Ramos (cell line): ENCODE measurements around the gene GCN1.

Experiments
- in situ Hi-C: fragments of 300-500 bp; cut with MboI; formaldehyde crosslinking; loops from one replicate; pipeline ENCODE4 v1.14.3; 2022; ENCODE audit warnings: low sequenced_read_pairs; ENCODE audit not compliant: unreplicated experiment

GCN1 gene

DNA sequence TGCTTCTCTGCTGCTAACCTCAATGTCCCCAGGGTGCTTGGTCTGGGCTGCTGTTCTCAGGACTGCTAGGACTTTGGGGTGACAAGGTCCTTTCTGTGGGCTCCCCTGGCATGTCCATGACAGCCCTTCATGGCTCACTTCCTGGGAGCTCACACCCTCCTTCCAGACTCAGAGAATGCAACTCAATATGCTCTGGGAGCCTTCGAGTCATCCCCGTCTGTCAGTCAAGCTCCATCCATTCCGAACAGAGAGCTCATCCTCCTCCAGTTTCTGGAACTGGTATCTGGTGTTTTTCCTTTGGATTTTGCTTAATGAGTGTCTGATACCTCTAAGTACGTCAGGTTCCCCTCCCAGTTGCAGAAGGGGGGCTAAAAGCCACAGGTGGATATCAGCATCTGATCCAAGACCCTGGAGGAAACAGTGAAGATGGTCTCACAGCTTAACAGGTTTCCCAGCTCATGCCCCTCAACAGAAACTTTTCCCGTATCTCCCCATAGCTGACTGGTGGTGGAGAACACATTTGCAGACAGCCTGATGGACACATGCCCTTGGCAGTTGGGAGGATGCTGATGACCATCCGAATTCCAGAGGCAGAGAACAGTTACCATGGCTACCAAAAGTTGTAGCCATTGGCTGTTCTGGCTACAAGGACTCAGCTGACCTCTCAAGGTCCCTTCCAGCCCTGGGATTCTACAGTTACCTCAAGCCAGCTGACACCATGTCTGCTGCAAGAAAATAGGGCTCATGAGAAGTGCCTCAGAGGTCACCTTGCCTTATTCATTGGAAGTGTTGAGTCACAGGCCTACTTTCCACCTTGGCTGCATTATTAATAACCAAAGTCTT, 68.5 kb downstream of the GCN1 start:
- in situ Hi-C loops: no loop called here

DNA sequence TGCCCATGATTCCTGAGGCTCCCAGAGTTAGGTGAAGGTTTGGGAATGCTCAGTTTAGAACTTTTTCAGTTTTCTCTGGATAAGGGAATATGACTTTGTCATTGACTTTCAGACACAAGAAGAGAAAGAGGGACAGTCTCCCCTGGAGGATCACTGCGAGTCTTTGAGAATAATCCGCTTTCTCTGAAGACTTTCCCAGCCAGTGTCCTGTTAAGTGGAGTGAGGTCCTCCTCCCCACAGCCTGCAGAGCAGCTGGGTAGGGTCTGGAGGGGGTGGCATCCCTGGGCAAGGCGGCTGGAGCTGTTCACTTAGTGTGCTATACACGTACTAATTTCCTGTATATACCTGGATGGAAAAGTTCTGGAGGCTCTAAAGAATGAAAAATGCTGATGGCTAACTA, 69.5 kb downstream of the GCN1 start:
- in situ Hi-C loops: no loop called here

DNA sequence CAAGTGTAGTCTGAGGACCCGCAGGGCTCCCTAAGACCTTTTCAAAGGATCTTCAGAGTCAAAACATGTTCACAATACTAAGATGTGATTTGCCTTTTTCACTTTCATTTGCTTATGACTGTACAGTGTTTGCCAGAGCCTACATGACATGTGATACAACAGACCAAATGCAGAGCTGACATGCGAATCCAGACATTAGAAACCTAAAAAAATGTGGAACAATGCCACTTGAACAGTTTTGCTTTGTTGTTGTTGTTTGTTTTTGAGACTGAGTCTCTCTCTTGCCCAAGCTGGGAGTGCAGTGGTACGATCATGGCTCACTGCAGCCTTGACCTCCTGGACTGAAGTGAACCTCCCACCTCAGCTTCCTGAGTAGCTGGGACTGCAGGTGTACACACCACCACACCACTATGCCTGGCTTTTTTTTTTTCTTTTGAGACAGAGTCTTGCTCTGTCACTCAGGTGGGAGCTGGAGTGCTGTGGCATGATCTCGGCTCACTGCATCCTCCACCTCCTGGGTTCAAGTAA, 72.7 kb downstream of the GCN1 start:
- in situ Hi-C loops: no loop called here

DNA sequence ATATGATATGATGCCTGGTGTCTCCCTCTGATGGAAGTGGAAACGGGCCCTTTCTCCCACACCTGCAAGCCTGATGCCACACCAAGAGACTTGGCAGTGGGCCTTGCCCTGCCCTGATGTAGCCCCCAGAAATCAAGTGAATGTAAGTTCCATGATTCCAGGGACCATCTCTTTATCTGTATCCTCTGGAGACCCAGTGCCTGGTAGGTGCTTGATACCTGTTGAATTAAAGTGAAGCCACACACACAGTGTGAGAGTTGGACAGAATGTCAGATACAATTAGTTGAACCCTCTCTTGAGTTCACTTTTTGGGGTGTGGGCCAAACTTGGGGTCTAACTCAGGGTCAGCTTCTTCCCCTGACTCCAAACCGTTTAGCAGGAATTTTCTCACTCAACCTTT, 73.2 kb downstream of the GCN1 start:
- in situ Hi-C loops: no loop called here

DNA sequence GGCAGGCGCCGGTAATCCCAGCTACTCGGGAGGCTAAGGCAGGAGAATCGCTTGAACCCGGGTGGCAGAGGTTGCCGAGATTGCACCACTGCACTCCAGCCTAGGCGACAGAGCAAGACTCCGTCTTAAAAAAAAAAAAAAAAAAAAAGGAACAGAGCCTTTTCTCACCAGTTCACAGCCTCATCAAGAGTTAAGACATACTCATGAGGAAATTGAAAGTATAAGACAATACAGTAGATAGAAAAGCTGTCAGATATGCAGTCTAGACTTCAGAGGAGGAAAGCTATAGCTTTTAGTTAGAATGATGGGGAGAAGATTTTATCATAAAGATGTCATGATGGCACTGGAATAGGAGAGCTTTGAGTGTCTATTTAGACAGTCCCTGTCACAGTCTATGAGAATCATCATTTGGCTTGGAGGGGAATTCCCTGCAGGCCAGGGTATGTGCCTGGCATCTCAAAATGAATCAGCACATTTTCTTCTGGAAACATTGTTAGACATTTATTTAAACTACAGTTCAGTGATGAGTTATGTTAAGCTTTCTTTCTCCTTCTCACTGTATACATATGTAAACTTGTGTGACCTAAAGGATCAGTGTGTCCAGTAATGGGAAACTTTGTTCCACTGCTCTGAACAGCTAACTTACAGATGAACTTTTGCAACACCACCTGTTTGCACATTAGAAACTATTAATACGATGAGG, 75.1 kb downstream of the GCN1 start:
- in situ Hi-C loops: no loop called here

DNA sequence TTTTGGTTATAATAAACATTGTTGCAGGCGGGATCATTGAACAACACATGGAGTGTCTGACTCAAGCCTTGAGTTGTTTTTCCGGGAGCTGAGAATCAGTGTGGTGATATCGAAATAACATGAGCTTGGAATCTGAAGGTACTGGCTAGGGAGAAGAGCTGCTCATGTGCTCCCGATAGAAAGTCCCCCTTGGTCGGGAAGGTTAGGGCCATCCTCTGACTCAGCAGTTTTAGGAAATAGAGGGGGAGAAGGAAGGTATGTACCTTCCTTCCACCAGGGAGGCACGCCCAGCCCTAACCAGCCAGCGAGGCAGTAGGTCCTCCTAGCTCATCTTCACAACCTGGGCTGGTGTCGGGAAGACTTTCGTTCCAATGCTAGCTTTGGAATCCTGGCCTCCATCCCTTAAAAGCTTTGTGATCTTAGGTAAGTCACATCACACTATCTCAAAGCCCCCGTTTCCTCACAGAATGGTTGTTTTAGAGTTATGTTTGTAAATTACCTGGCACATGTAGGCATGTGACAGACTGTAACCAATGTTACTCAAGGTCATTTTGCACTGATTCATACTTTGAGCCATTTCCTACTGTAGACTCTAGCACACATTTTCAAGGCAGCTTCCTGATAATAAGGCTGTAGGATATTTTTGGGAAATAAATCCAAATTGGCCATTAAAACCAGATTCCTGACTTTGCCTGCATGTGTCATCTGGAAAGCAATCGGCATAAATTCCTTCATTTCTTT, 76.0 kb downstream of the GCN1 start:
- in situ Hi-C loops: no loop called here

DNA sequence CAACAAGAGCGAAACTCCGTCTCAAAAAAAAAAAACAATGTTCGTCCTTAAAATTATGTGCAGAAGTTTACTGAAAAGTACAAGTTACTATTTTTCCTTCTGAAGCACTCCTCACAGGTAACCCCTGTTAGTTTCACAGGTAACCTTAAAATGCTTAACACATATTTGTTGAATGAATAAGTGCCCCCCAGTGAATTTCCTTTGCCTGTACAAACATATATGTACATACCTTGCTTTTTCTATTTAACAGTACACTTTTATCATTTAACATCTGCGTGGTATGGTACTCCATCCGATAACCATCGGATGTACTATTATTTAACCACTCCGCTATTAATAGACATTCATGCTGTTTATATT, 76.6 kb downstream of the GCN1 start:
- in situ Hi-C loops: no loop called here

DNA sequence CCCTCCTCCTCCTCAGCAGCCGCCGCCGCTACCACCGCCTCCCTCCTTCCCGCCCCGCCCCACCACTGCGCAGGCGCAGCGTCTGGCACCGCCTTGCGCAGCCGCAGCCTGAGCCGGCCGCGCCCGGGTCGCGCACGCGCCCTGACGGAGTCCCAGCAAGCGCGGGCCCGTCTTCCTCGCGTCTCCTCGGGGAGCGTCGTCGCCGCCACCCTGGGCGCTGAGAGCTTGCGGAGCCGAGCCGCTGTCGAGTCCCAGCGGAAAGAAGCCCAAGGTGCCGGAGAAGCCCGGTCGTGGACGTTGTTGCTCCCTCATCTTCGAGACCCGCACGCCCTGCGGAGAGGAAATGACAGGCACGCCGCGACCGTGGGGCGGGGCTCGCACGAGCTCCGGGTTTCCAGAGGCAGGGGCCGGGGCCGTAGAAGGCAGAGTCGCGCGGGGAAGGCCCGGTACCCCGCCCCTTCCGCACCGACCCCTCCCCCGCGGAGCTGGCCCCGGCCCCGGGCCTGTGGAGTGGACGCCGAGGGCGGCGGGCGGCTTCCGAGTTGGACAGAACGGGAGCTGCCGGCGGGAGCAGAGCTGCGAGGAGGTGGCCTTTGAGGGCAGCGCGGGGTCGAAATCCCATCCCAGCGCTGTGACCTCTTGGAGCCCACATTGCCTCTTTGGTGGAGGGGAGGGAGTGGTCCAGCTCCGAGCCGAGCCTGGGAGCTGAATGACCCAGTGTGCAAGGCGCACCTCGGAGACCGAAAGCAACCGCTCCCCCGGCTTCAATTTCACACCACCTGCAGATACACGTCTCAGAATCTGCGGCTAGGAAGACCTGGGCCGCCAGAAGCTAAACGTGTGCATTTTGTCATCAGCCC, 77.5 kb downstream of the GCN1 start:
- in situ Hi-C loops: no loop called here

DNA sequence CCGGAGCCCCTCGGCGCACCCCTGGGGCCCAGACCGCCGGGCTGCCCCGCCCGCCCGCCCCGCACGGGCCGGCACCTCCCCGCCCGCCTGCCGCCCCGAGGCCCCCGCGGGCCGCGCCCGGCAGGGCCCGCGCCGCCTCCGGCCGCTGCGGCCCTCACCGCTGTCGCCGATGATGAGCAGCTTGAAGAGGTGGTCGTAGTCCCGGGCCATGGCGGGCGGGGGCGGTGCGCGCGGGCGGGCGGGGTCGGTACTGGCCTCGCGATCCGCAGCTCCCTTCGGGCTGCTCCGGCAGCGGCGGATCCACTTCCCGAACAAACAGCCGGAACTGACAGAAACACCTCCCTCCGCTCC, 78.1 kb downstream of the GCN1 start, which contains the start of gene RAB35:
TSS of gene RAB35 (minus strand) at position 313 of the 351 bp plus-strand sequence. CDS start at position 210, 103 bp downstream.
- in situ Hi-C loops: no loop called here

DNA sequence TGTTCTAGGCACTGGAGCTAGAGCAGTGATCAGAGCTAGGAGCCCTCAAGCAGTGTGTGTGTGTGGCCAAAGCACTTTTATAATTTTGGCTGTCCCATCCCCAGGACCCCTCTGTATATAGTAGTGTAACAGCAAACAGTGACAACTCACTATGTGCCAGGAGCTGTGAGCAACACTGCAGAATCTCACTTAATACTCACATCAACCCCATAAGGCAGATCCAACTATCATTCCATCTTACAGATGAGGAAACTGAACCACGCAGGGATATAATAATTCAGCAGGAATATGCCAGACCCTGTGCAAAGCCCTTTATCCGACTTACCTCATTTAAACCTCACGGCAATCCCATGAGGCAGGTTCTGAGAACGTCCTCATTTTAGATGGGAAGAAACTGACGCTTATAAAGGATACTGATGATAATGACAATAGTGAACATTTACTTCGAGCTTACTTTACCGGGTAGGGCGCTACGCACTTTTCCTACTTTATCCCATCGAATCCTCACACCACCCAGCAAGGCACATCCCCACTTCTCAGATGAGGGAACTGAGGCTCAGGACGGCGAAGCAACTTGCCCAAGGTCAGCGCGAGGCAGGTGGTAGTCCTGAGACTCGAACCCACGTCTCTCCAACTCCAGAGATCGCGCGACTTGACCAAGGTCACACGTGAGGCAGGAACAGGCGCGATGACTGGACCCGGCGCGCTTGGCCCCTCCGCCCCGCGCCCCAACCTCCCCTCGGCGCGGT, 78.6 kb downstream of the GCN1 start:
- in situ Hi-C loops: no loop called here

DNA sequence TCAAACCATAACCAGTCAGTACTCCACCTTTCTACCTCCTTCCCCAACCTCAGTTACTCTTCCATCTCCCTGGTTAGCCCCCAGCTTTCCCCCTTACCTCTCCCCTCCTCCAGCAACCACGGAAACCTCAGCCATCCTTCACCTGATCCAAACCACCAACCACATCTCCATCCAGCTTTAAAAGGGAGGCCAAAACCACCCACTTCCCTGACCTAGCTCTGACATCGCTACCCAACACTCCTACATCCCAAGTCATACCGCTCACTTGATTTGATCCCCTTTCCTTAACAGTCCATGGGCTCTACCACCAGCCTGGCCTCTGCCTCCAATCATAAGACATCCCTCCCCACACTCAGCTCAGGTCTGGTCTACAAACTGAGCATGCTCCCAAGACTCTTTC, 79.4 kb downstream of the GCN1 start:
- in situ Hi-C loops: no loop called here

DNA sequence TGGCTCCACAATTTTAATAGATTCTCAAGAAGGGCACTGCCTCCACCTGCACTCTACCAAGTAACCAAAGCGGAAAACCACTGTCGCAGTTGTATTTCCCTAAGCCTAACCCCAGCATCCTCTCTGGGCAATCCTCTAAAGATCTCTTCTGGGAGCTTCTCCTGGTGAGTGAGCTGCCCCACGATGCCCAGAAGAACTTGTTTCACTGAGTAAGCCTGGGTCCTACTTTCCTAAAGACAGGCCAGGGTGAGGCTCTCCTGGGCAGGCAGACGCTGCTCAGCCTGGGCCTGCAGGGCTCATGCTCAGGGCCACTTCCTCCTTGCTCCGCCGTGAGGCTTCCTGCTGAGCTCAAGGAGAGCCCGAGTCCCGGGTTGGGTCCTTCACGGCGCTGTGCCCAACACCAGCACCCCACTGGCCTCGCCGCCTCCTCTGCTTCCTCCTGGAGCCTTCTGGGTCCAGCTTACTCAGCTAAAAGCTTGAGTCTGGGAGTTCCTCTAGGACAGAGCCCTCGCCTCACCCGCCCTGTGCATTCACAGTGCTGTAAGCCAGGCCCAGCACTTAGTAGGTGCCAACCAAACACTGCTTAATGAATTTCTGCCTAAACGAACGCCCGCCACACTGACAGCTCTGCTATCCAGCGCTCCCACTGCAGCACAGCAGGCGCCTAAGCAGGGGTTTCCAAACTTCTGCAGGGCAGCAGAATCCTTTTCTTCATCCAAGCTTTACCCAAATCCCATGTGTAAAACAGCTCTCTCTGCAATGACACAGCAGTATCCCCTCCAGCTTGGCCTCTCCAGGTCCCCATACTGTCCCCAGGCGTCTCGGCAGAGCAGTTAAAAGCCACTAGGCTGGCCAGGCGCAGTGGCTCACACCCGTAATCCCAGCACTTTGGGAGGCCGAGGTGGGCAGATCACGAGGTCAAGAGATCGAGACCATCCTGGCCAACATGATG, 83.7 kb downstream of the GCN1 start:
- in situ Hi-C loops: no loop called here

DNA sequence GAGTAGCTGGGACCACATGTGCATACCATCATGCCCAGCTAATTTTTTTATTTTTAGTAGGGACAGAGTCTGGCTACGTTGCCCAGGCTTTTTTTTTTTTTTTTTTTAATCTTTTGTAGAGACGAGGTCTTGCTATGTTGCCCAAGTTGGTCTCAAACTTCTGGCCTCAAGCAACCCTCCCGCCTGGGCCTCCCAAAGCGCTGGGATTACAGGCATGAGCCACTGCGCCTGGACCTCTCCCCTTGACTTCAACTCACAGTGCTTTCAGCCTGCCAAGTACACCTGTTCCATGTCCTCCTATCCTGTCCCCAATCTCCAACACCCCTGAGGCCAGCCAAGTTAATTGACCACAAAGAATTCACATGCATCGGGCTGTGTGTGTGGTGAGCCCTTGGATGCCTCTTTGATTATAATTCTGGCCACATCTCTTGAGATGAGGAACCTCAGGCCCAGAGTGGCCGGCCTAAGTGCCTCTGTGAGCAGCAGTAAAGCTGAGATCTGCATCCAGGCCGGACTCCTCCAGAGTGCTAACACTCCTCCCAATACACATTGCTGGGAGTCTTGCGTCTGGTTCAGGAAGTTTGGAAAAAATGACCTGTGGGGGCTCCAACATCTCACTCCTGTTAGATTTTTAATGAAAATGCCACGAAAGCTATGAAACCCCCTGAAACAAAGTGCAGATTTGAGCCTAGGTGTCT, 84.8 kb downstream of the GCN1 start:
- in situ Hi-C loops: no loop called here

DNA sequence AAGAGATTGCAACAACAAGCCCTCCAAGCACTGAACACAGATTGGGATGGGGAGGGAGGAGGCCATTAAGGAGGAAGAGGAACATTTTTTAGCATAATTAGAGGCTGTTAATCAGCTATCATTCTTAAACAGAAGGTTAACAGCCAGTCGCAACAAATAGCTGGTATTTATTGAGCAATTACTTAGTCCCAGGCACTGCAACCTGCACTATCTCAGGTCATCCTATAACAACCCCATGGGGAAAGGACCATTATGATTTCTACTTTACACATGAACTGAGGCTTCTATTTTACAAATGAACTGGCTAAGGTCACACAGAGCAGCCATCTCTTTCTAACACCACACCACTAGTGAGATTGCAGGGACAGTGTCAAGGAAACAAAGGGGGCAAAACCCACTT, 88.4 kb downstream of the GCN1 start:
- in situ Hi-C loops: no loop called here

DNA sequence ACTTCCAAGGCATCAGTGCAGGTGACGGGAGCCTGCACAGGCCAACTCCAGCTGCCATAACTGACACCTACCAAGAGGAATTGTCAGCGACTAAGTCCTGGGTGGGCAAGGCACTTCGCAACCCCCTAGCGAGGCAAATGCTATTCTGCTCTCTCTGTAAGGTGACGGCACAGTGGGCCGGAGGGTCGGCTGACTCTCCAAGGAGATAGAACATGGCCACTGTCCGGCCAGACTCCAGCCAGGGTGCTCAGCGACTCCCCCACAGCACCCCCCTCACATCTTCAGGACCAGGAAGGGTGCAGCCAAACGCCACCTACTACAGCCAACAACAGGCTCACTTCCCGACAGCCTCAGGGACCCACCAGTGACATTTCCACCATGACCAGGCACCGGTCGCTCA, 91.1 kb downstream of the GCN1 start:
- in situ Hi-C loops: no loop called here

DNA sequence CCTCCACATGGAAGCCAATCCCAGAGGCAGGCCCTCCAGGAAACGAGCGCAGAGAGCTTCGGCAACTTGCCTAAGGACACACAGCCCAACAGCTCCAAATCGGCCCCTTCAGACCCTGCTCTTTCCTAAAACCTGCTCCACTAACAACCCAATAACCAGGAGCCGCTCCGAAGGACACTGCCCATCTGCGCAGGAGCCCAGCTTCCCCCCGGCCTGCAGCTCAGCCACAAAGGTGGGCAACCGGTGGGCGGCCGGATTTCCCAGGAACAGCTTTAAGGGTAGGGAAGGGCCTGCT, 91.5 kb downstream of the GCN1 start:
- in situ Hi-C loops: no loop called here

DNA sequence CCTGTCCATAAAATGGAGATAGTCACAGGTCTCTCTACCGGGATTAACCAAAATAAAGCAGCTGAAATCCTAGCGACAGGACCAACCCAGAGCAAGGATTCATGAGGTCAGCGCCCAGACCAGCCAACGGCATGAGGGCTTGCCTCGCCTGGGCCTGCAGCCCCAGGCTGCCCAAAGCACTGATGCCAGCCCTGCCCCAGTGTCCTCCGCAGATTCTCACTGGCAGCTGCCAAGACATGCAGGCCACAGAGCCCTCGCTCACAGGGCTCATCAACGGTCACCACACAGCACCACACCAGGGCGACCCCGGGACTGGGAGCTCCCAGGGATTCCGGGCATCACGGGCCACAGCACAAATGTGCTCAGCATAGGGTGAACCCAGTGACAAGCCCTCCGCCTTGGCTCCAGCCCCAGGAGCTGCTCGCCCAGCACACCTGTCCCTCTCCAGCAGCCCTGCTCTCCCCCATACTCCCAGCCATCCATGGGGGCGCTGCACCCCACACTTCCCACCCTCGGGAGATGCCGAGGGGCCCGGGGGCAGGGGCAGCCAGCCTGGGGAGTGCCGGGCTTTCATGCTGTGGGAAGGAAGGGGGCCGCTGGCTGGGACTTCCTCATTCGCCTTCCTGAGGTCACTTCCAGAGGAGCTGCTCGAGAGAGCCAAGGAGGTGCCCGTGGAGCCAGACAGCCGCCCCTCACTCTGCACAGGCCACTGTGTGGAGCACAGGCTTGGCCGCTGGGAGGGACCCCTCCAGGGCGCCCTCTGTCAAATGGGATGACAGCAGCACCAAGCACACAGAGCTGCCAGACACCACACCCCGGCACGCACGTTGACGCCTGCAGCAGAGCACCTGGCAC, 92.1 kb downstream of the GCN1 start:
- in situ Hi-C loops: no loop called here
